OCI-LY1 (cell line): ENCODE results near the gene PRKCA.

Experiments
- EZH2 ChIP-seq: fragments of 200-600 bp; sonication (generic), shearing (Covaris generic); IDR thresholded peaks from 2 replicates; pipeline ENCODE4 v1.8.0; 2017; ENCODE audit warnings: borderline replicate concordance, mixed run types, mild to moderate bottlenecking, antibody characterized with exemption, low read length, moderate library complexity, mixed read lengths
- TF ChIP-seq, protein P1 (sequence below): fragments of 200-600 bp; sonication (generic), shearing (Covaris generic); IDR thresholded peaks from 2 replicates; pipeline ENCODE4 v1.5.1; 2017; ENCODE audit warnings: mild to moderate bottlenecking, antibody characterized with exemption, low read length, moderate library complexity, mixed read lengths

GRCh38 chr17:66339561-66339960 lies 37.1 kb downstream of the PRKCA start:
- TF ChIP-seq, protein P1, sequence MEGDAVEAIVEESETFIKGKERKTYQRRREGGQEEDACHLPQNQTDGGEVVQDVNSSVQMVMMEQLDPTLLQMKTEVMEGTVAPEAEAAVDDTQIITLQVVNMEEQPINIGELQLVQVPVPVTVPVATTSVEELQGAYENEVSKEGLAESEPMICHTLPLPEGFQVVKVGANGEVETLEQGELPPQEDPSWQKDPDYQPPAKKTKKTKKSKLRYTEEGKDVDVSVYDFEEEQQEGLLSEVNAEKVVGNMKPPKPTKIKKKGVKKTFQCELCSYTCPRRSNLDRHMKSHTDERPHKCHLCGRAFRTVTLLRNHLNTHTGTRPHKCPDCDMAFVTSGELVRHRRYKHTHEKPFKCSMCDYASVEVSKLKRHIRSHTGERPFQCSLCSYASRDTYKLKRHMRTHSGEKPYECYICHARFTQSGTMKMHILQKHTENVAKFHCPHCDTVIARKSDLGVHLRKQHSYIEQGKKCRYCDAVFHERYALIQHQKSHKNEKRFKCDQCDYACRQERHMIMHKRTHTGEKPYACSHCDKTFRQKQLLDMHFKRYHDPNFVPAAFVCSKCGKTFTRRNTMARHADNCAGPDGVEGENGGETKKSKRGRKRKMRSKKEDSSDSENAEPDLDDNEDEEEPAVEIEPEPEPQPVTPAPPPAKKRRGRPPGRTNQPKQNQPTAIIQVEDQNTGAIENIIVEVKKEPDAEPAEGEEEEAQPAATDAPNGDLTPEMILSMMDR, result no peak
- no peak for TF ChIP-seq EZH2
